A172 (cell line): ENCODE results near the gene CAND1. TPM values are rescaled to one million over a fixed set of nuclear protein-coding genes. Genes with fewer than 3 reads are reported as not detected.
A peak's percentile ranks its signal among the peaks of the same experiment; 100 is the strongest.

Experiments
- DNase-seq: peaks from one replicate; pipeline ENCODE4 v3.0.0-alpha.2; 2015; ENCODE audit warnings: low spot score
- total RNA-seq: library from RNA; depleted of rRNA; stranded (reverse); fragments of >200 nt; shearing (Covaris generic); gene quantifications from 2 replicates; pipeline ENCODE4 v1.2.3, GENCODE V29; 2014; rRNA removed

Gene CAND1
- 90.4 and 94.6 TPM in 2 replicates for total RNA-seq

DNA sequence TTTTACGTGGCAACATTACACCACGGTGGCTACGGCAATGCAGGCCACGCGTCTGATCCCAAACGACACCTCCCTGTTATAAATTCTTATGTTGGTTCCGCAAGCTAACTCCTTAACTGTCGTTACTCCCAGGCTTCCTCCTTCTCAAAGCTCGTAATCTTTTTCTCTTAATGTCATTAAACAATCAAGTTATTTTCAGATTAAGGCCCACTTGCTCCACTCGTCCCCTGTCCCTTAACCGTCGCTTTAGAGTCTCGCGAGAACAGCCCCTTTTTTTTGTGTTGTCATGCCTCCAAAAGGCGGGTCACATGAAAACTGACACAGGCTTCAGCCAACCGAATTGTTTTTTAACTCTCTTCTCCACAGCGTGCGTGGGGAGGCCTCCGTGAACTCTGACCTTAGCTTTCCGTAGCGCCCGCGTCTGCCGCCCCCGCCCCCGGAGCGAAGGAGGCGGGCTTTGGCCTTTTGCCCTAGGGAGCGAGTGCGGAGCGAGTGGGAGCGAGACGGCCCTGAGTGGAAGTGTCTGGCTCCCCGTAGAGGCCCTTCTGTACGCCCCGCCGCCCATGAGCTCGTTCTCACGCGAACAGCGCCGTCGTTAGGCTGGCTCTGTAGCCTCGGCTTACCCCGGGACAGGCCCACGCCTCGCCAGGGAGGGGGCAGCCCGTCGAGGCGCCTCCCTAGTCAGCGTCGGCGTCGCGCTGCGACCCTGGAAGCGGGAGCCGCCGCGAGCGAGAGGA lies at the start of gene CAND1:
Gene CAND1 (plus strand): TSS at position 463 of the 737 bp plus-strand sequence. CDS start 360 bp downstream, outside the sequence.
- peak; percentile 96 for DNase-seq

DNA sequence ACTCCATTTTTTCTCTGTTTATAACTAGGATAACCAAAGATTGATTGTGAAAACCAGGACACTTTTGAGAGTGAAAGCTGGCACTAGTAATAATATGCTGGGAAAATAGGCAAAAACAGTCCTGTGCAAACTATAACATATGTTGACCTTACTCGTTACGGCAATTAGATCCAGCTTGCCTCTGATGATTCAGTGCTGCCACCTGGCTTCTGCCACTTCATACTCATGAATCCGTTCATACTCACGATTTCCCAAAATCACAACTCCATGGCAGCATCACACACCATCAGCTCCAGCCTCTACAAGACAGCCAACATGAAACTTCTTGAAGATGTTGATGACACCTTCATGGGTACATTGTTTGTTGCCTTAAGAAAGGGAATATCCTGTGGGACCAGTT lies 49.1 kb upstream of the CAND1 start:
- peak; percentile 21 for DNase-seq

DNA sequence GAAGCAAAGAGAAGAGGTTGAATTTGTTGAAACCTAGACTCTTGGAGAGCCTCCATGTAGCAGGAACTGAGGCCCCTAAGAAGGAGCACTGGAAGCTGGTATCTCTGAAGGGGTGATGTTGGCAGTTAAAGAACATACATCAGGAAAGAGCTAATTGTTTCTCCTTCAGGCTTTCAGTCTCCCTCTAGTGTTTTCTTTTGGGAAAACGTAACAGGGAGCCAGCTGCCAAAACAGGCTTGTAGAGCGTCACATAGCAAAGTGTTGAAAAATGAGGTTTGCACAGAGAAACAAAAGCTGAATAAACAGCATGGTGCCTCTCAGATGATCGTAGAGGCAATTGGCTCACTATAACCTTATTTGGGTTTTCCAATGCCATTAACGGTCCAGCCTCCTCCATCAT lies 46.9 kb upstream of the CAND1 start:
- DNase-seq = peak; percentile 26

- no peak for DNase-seq
Measured at GRCh38 chr12:67223225-67223624, 45.9 kb upstream of the CAND1 start.

DNA sequence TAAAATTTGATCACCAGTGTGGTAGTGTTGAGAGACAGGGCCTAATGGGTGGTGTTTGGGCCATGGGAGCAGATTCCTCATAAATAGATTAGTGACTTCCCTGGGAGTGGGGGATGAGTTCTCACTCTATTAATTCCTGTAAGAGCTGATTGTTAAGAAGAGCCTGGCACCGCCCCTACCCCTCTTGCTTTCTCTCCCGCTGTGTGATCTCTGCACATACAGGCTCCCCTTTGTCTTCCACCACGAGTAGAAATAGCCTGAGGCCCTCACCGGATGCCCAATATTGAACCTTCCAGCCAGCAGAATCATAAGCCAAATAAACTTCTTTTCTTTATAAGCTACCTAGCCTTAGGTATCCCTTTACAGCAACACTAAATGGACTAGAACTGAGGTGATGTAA lies 31.9 kb upstream of the CAND1 start:
- DNase-seq = no peak

GRCh38 chr12:67239061-67239460 lies 30.1 kb upstream of the CAND1 start:
- DNase-seq = peak; percentile 5

GRCh38 chr12:67241482-67241881 lies 27.7 kb upstream of the CAND1 start:
- peak; percentile 4 for DNase-seq

- no peak for DNase-seq
Measured at GRCh38 chr12:67243260-67243659, 25.9 kb upstream of the CAND1 start.

- DNase-seq = no peak
Measured at GRCh38 chr12:67245571-67245970, 23.6 kb upstream of the CAND1 start.

DNA sequence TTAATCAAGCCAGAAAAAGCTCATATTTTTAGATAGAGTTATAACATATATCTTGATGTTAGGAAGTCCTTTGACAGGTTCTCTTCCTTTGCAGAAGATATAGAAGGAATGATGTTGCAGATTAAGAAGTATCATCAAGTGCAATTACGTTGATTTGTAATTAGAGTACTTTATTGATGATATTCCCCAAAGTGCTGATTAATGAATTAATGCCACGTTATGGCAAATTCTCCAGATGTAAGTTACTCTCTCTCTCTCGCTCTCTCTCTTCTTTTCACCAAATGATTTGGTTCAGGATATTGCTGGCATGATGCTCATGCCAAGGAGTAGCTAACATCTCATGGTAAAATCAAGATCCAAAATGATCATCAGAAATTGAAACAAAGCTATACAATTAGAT lies 18.1 kb upstream of the CAND1 start:
- no peak for DNase-seq

- DNase-seq = no peak
Measured at GRCh38 chr12:67254372-67255026, 14.7 kb upstream of the CAND1 start.

- DNase-seq = no peak
Measured at GRCh38 chr12:67256649-67257048, 12.5 kb upstream of the CAND1 start.

- no peak for DNase-seq
Measured at GRCh38 chr12:67263471-67263870, 5.7 kb upstream of the CAND1 start.

DNA sequence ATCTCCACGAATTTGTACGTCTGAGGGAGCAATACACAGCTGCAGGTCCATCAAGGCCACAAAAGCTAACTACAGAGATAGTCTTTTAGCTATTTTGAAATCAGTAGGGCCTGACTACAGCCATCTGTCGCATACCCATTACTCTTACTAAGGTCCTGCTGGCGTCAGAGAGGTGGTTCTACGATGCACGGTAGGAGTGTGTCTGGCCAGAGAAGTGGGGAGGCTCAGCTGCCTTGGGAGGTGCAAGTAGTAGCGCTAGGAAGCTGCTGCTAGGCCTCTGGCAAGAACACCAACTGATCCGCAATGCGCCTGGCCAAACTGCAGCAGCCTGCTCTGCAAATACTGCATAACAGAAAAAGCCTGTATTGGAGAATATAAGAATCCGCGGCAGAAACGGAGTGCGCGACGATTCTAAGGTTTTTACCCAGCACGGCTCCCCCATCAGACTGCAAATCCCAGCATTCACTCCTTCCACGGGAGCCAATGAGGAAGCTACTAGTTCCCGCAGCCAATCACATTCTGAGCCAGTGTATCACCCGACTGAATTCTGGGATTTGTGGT lies 743 bp upstream of the CAND1 start:
- peak; percentile 97 for DNase-seq

DNA sequence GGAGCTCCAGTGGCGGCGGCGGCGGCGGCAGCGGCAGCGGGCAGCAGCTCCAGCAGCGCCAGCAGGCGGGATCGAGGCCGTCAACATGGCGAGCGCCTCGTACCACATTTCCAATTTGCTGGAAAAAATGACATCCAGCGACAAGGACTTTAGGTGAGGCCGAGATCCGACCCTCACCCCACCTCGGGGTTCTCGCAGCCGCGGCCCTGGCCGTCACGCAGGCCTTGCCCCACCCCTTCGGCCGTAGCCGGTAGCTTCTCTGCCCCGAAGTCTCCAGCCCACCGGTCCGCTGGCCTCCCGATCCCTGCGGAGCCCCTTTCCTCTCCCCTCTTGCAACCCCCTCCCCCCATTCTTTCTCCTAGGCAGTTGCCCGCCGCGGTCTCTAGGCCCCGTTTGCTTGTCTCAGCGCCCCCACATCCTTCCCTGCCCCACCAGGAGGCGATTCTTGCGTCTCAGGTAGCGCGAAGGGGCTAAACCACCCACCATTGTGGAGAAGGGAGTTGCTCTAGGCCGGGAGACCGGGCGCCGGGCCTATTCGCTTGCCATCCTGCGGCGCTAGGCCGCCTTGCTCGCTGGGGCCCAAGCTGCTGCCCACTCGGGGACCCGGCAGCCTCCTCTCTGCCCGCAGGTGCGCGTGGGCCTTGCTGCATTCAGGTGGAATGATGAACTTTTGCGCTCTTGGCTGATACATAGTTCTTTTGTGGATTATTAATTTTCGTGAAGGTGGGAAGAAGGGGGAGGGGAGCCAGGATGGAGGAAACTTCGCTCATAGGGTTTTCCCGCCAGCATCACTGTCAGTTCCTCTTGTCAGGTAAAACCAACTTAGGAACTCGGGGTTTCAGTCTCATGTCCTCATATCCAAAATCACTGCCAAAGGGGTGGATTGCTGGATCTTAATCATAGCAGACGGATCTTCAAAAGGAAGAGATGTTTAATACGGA lies 745 bp downstream of the CAND1 start:
- DNase-seq = peak; percentile 4

GRCh38 chr12:67270622-67271021 lies 1.5 kb downstream of the CAND1 start:
- no peak for DNase-seq

GRCh38 chr12:67271976-67272375 lies 2.8 kb downstream of the CAND1 start:
- no peak for DNase-seq

DNA sequence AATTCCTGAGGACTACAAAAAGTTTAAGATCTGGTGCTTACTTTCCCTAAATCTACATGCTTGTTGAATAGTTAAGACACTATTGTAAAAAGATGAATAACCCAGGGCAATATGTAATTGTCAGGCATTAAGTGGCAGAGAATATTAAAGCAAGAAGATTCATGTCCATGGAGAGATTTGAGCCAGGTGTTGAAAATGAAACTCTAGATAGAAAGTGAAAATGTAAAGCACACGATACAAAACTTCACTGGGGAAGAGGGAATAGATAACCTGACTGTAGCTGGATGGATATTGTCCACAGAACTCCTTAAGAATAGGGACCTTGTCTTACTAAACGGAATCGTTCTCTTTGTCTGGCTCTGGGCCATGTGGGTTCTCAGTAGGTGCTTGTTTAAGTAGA lies 5.0 kb downstream of the CAND1 start:
- no peak for DNase-seq

DNA sequence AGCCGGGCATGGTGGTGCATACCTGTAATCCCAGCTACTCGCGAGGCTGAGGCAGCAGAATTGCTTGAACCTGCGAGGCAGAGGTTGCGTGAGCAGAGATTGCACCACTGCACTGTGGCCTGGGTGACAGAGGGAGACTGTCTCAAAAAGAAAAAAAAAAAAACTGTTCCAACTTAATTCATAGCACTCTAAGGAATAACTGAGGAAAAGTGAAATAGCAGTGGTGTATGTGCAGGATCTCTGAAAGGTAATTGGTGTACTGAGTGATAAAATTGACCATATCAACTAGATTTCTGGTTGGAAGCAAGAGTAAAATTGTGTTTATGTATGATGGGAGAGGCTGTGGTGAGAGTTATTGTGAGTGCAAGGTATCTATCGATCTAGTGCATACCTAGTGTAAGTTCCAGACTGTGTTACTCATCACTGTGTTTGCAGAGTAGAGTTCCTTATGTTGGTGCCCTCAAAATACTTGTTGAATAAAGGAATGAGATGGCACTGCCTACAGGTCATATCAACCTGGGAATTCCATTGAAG lies 6.3 kb downstream of the CAND1 start:
- no peak for DNase-seq

- no peak for DNase-seq
Measured at GRCh38 chr12:67276421-67276820, 7.3 kb downstream of the CAND1 start.

DNA sequence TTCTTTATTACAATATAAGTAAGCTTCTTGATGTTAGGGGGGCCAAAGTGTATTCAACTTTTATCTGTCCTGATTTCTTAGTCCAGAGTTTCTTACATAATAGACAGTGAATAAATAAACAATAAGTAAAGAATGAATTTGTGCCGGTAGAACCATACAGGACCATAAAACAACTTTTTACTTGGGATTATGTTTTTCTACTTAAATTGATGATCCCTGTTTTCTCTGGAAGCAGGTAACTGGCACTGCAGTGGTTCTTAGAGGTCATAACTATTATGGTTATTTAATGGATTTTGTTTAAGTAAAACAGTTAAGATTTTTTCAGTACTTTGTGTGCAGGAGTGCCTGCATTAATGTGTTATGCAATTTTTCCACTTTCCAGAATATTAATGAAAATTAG lies 10.5 kb downstream of the CAND1 start:
- no peak for DNase-seq

DNA sequence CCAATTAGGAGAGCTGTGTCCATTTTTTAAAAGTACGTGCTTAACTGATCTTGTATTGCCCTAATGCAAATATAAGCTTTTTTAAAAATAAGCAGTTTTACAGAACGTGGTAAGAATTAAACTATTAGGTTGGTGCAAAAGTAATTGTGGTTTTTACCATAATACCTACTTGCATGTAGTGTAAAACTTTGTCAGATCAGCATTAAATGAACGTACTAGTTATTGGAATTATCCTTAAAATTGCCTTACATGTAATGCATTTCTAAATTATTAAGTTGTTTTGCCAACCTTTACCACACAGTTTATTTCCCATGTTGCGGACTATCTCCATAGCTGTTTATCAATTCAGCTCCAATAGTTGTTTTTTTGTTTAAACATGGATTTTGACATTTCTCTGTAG lies 10.9 kb downstream of the CAND1 start:
- DNase-seq = no peak
